Measurements from ENCODE around the gene MRPL55.

Gene MRPL55

DNA sequence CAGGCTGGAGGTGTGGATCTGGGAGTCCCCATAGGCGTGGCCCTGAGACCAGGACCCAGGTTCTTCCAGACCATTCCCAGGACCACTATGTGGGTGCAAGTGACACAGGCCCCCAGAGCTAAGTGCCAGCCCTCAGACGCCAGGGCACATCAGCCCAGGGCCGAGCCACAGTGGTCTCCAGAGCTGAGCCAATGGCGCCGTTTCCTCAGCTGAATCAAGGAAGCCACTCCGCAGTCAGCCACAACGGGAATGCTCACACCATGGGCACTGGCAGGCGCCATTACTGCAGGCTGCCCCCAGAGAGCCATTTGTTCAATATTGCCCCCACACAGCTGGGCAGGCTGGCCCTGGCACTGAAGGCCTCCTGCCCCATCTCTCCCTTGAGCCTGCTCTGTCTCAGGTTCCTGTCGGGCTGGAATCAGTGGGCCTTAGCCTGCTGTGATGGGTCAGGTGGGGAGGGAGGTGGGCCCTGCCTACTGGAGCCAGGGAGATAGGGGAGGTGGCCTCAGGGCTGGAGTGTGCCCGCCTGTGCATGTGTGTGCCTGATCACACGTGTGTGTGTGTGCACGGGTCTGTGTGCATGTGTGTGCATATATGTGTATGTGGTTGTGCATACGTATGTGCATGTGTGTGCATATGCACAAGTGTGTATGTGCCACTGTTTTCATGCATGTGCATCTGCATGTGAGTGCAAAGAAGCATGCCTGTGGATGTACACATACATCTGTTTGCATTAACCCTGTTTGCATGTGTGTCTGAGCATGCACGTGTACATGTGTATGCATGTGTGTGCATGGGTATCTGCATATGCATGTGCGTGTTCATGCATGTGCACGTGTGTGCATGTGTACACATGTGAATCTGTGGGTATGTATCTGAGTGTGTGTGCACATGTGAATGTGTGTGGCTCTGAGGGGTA, 46.8 kb upstream of the MRPL55 start:
- no peak overlapping the region for H3K4me3 ChIP-seq (ENCODE audit: low read length)
- no peak for DNase-seq (ENCODE audit: low read depth)
- TF ChIP-seq, protein P1, sequence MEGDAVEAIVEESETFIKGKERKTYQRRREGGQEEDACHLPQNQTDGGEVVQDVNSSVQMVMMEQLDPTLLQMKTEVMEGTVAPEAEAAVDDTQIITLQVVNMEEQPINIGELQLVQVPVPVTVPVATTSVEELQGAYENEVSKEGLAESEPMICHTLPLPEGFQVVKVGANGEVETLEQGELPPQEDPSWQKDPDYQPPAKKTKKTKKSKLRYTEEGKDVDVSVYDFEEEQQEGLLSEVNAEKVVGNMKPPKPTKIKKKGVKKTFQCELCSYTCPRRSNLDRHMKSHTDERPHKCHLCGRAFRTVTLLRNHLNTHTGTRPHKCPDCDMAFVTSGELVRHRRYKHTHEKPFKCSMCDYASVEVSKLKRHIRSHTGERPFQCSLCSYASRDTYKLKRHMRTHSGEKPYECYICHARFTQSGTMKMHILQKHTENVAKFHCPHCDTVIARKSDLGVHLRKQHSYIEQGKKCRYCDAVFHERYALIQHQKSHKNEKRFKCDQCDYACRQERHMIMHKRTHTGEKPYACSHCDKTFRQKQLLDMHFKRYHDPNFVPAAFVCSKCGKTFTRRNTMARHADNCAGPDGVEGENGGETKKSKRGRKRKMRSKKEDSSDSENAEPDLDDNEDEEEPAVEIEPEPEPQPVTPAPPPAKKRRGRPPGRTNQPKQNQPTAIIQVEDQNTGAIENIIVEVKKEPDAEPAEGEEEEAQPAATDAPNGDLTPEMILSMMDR (IDR thresholded peaks at IDR 0.05; ENCODE audit: insufficient read depth, low read depth, low read length, missing control alignments): no peak

- no peak overlapping the region for H3K4me3 ChIP-seq (ENCODE audit: low read length)
- TF ChIP-seq, protein P1 (IDR thresholded peaks at IDR 0.05; ENCODE audit: insufficient read depth, low read depth, low read length, missing control alignments): no peak
- DNase-seq (ENCODE audit: low read depth): peak; percentile 63
Measured at GRCh38 chr1:228154670-228155571, 45.8 kb upstream of the MRPL55 start.

DNA sequence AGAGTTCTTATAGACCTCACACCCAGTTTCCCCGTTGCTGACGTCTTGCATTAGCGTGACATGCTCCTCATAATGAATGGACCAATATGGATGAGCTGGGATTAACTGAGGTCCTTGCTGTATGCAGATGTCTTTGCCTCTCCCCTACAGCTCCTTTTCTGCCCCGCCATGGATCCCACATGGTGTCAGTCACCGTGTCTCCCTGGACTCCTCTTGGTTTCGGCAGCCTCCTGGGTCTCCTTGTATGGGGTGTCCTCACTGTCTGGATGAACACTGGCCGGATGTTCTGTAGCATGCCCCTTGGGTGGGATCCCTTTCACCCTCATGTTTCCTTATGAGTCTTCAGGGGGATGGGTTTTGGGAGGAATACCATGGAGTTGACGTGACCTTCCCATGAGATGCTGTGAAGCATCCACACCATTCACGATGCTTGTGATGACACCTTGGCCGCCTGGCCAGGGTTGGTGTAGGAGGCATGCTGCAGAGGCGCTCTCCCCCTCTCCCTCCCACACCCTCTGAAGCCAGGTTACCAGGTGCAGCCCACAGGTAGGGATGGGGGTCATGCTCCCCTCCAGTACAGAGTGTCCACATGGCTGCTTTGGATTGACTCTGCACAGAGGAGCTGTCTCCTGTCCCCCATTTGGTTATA, 45.0 kb upstream of the MRPL55 start:
- DNase-seq (ENCODE audit: low read depth): no peak
- no peak overlapping the region for H3K4me3 ChIP-seq (ENCODE audit: low read length)
- TF ChIP-seq, protein P1 (IDR thresholded peaks at IDR 0.05; ENCODE audit: insufficient read depth, low read depth, low read length, missing control alignments): no peak

DNA sequence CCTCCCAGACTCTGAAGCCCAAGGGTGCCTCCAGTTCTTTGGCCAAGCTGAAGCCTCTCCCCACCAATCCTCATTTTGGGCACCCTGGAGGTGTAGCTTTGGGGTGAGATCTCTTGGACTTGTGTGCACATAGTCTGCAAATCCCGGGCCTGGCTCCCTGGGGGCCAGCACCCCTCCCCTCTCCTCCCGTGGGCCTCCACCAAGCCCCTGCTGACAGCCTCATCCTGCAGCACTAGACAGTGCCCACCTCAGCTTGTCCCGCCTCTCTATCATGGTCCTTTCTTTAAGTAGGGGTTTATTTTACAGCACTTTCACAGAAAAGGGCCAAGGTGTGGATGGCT, 43.8 kb upstream of the MRPL55 start:
- no peak for DNase-seq (ENCODE audit: low read depth)
- TF ChIP-seq, protein P1 (IDR thresholded peaks at IDR 0.05; ENCODE audit: insufficient read depth, low read depth, low read length, missing control alignments): no peak

DNA sequence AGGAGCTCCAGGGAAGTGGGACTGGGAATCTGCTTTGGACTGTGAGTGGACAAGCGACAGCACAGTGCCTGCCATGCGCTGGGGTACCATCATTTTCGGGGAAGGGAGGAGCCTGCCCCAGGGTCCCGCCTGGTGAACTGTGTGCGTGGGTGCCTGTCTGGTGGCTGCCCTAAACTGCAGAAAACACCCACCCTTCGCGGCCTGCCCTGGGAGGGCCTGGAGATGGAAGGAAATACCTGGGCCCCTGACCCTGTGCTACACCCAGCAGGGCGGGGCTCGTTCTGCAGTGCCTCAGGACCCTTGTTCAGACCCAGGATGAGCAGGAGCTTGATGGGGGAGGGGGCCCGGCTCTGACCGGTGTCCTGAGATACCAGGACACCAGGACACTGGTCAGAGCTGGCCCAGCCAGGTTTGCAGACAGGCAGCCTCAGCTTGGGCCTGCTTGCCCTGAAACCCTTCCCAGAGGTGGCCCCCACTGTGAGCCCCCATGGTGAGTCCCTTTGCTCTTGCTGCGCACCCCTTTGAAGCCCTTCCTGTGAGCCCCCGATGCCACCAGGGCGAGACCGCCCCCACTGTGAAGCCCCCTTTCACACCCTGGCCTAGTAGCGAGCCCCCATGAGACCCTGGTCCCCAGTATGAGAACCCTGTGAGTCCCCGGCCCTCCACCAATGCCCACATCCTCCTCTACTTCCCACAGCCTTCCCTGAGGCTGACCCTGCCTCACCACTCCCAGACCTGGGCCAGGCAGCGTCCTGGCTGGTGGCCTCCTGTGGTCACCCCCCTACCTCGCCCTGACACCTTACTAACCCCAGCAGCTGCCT, 43.2 kb upstream of the MRPL55 start:
- no peak for DNase-seq (ENCODE audit: low read depth)
- H3K4me3 ChIP-seq (ENCODE audit: low read length): no peak overlapping the region
- TF ChIP-seq, protein P1 (IDR thresholded peaks at IDR 0.05; ENCODE audit: insufficient read depth, low read depth, low read length, missing control alignments): no peak

More for the DNA sequence above, 43.8 kb upstream of the MRPL55 start:
- no peak overlapping the region for H3K4me3 ChIP-seq (ENCODE audit: low read length)

Data from epithelial cell of esophagus (primary cell).